ENCODE results near the gene HOXC13.

HOXC13 gene

GRCh38 chr12:53938326-53939140, at the start of gene HOXC13:
Gene HOXC13, plus strand, starts transcription at chr12:53938831. Its CDS starts 76 bp downstream, at chr12:53938907.
- in situ Hi-C loops (cut with MboI; ENCODE audit: low sequenced_read_pairs), result no loop called here

GRCh38 chr12:53890081-53890480, 48.5 kb upstream of the HOXC13 start:
- in situ Hi-C loops (cut with MboI; ENCODE audit: low sequenced_read_pairs), result no loop called here

GRCh38 chr12:53892762-53893395, 45.8 kb upstream of the HOXC13 start:
- in situ Hi-C loops (cut with MboI; ENCODE audit: low sequenced_read_pairs), result no loop called here

- in situ Hi-C loops (cut with MboI; ENCODE audit: low sequenced_read_pairs), result no loop called here
Measured at GRCh38 chr12:53899230-53899629, 39.4 kb upstream of the HOXC13 start.

- in situ Hi-C loops (cut with MboI; ENCODE audit: low sequenced_read_pairs), result no loop called here
Measured at GRCh38 chr12:53907103-53907502, 31.5 kb upstream of the HOXC13 start.

GRCh38 chr12:53916788-53917655, 21.6 kb upstream of the HOXC13 start:
- in situ Hi-C loops (cut with MboI; ENCODE audit: low sequenced_read_pairs), result no loop called here

GRCh38 chr12:53924521-53925405, 13.9 kb upstream of the HOXC13 start:
- in situ Hi-C loops (cut with MboI; ENCODE audit: low sequenced_read_pairs), result no loop called here

GRCh38 chr12:53927220-53928029, 11.2 kb upstream of the HOXC13 start:
- in situ Hi-C loops (cut with MboI; ENCODE audit: low sequenced_read_pairs), result no loop called here

- in situ Hi-C loops (cut with MboI; ENCODE audit: low sequenced_read_pairs), result no loop called here
Measured at GRCh38 chr12:53928054-53928835, 10.4 kb upstream of the HOXC13 start.

- in situ Hi-C loops (cut with MboI; ENCODE audit: low sequenced_read_pairs), result no loop called here
Measured at GRCh38 chr12:53929527-53929926, 9.1 kb upstream of the HOXC13 start.

- in situ Hi-C loops (cut with MboI; ENCODE audit: low sequenced_read_pairs), result no loop called here
Measured at GRCh38 chr12:53930591-53931255, 7.9 kb upstream of the HOXC13 start.

GRCh38 chr12:53931844-53932581, 6.6 kb upstream of the HOXC13 start:
- in situ Hi-C loops (cut with MboI; ENCODE audit: low sequenced_read_pairs), result no loop called here

GRCh38 chr12:53932915-53933314, 5.7 kb upstream of the HOXC13 start:
- in situ Hi-C loops (cut with MboI; ENCODE audit: low sequenced_read_pairs), result no loop called here

GRCh38 chr12:53935383-53936341, 3.0 kb upstream of the HOXC13 start:
- in situ Hi-C loops (cut with MboI; ENCODE audit: low sequenced_read_pairs), result no loop called here

- in situ Hi-C loops (cut with MboI; ENCODE audit: low sequenced_read_pairs), result no loop called here
Measured at GRCh38 chr12:53937099-53937498, 1.5 kb upstream of the HOXC13 start.

- in situ Hi-C loops (cut with MboI; ENCODE audit: low sequenced_read_pairs), result no loop called here
Measured at GRCh38 chr12:53937596-53938325, 870 bp upstream of the HOXC13 start.

All from HL-60/S4 (cell line).